ENCODE data around the gene MYO6.
"Not testable (repeated sequence)": the region's sequence is repeated elsewhere in the genome, so short reads cannot be mapped to it uniquely, and the experiment has no call there.

The MYO6 gene

DNA sequence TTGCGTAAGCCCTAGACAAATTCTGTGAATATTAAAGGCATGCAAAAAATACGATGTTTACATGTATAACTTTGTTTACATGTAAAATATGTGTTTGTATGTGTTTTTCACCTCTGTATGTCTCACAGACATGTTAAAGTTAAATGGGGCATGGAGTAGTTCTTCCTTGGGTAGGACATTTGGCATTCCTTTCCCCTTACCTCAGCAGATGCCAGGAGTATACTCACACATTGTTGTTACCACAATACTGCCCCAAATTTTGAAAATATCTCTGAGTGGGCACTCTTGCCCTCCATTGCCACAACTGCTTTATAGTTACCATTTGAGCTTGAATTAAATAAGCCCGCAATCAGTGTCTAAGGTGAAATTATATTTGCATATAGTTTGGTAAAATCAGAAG, 147.5 kb downstream of the MYO6 start:
- TF ChIP-seq CTCF (IDR thresholded peaks at IDR 0.05; ENCODE audit: control extremely low read depth, extremely low read depth, low read depth, missing control alignments): no peak
- ChIA-PET POLR2A (no interaction called here), CTCF (interaction anchor here (1.3 to 8.2 kb wide), 3 partner anchors 9 to 35 kb away, joined by 3 to 193 read pairs (median 3); no protein-coding TSS in a partner anchor)
- DNase-seq (ENCODE audit: extremely low spot score): no peak

DNA sequence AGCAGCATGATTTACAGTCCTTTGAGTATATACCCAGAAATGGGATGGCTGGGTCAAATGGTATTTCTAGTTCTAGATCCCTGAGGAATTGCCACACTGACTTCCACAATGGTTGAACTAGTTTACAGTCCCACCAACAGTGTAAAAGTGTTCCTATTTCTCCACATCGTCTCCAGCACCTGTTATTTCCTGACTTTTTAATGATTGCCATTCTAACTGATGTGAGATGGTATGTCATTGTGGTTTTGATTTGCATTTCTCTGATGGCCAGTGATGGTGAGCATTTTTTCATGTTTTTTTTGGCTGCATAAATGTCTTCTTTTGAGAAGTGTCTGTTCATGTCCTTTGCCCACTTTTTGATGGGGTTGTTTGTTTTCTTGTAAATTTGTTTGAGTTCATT, 151.2 kb downstream of the MYO6 start:
- CTCF ChIA-PET; POLR2A ChIA-PET; DNase-seq (ENCODE audit: extremely low spot score): not testable (repeated sequence)

DNA sequence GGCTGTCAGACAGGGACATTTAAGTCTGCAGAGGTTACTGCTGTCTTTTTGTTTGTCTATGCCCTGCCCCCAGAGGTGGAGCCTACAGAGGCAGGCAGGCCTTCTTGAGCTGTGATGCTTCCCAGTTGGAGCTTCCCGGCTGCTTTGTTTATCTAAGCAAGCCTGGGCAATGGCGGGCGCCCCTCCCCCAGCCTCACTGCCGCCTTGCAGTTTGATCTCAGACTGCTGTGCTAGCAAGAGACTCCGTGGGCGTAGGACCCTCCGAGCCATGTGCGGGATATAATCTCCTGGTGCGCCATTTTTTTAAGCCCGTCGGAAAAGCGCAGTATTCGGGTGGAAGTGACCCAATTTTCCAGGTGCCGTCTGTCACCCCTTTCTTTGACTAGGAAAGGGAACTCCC, 156.1 kb downstream of the MYO6 start:
- DNase-seq (ENCODE audit: extremely low spot score); POLR2A ChIA-PET: not testable (repeated sequence)
- CTCF ChIA-PET: interaction anchor here (1.3 kb wide), 1 partner anchor 9 kb away, joined by 3 read pairs; no protein-coding TSS in a partner anchor

GRCh38 chr6:75906871-75907270, 157.8 kb downstream of the MYO6 start:
- no peak for TF ChIP-seq CTCF (IDR thresholded peaks at IDR 0.05; ENCODE audit: control extremely low read depth, extremely low read depth, low read depth, missing control alignments)
- ChIA-PET CTCF (interaction anchor here (2.0 kb wide), 1 partner anchor 14 kb away, joined by 15 read pairs; no protein-coding TSS in a partner anchor), POLR2A (no interaction called here)
- DNase-seq (ENCODE audit: extremely low spot score): no peak

GRCh38 chr6:75907444-75907843, 158.4 kb downstream of the MYO6 start:
- no peak for TF ChIP-seq CTCF (IDR thresholded peaks at IDR 0.05; ENCODE audit: control extremely low read depth, extremely low read depth, low read depth, missing control alignments)
- no peak for DNase-seq (ENCODE audit: extremely low spot score)
- ChIA-PET POLR2A (no interaction called here), CTCF (interaction anchor here (2.0 kb wide), 1 partner anchor 14 kb away, joined by 15 read pairs; no protein-coding TSS in a partner anchor)

DNA sequence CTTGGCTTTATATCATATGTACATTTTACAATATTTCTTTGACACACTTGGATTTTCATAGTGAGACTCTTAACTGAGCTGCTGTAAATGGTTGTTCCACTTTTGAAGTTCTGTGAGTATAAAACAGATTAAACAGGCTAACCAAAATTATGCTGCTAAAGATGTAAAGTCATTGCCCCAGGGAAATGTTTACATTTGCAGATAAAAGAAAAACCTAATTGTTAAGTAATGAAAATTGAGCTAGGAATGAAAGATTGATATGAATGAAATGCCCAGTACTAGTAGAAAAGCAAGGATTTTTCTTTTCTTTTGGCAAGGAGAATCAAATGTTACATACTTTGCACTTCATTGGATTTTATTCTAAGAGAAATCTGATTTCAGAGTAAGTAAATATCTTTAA, 164.0 kb downstream of the MYO6 start:
- no peak for DNase-seq (ENCODE audit: extremely low spot score)
- TF ChIP-seq CTCF (IDR thresholded peaks at IDR 0.05; ENCODE audit: control extremely low read depth, extremely low read depth, low read depth, missing control alignments): no peak
- POLR2A ChIA-PET: no interaction called here
- CTCF ChIA-PET: interaction anchor here (4.5 to 9.0 kb wide), 2 partner anchors 19 to 20 kb away, joined by 22 to 56 read pairs; no protein-coding TSS in a partner anchor

DNA sequence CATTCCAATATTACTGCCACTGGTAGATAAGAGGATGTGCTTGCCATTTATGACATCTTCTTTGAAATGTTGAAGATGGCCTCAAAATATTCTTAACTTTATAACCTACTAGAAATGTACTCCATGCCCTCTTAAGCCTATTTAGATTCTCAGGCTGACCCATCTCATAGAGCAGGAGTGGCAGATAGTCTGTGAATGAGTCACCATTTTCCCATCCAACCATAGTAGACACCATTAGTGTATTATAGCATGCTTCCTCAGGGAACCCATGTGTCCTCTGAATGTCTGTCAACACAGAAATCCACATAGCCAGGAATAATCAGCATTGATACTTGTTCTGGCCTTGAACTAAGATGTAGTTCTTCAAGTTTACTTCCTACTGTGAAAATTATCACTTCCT, 173.2 kb downstream of the MYO6 start:
- ChIA-PET CTCF (interaction anchor here (1.7 kb wide), 1 partner anchor 8 kb away, joined by 4 read pairs; no protein-coding TSS in a partner anchor), POLR2A (no interaction called here)
- no peak for DNase-seq (ENCODE audit: extremely low spot score)
- TF ChIP-seq CTCF (IDR thresholded peaks at IDR 0.05; ENCODE audit: control extremely low read depth, extremely low read depth, low read depth, missing control alignments): no peak
